Loucy (cell line): ENCODE data around the gene SLC29A1.

Source experiments
- H2AFZ ChIP-seq: fragments of 200-600 bp; sonication (generic); 2 replicates; pipeline ENCODE4 v1.6.0; 2016; ENCODE audit warnings: antibody characterized with exemption, mild to moderate bottlenecking, low read length, moderate library complexity
- H3F3A ChIP-seq: fragments of 200-600 bp; 2 replicates; pipeline ENCODE4 v1.6.0; 2016; ENCODE audit warnings: antibody characterized with exemption, low read depth, mild to moderate bottlenecking
- H3K27me3 ChIP-seq: fragments of 200-600 bp; sonication (generic); 2 replicates; pipeline ENCODE4 v1.6.1; 2014; ENCODE audit warnings: low read length, mild to moderate bottlenecking; ENCODE audit not compliant: insufficient read depth, poor library complexity, severe bottlenecking
- H3K36me3 ChIP-seq: fragments of 200-600 bp; sonication (generic); 2 replicates; pipeline ENCODE4 v1.6.1; 2016; ENCODE audit warnings: low read length; ENCODE audit not compliant: insufficient read depth
- H3K4me1 ChIP-seq: fragments of 200-600 bp; sonication (generic); 2 replicates; pipeline ENCODE4 v1.5.1; 2014; ENCODE audit warnings: low read length, mild to moderate bottlenecking; ENCODE audit not compliant: insufficient read depth, poor library complexity, severe bottlenecking
- H3K4me2 ChIP-seq: fragments of 200-600 bp; sonication (generic); 2 replicates; pipeline ENCODE4 v1.6.0; 2014; ENCODE audit warnings: antibody characterized with exemption, low read length, low read depth, mild to moderate bottlenecking; ENCODE audit not compliant: poor library complexity, severe bottlenecking
- H3K4me3 ChIP-seq: fragments of 200-600 bp; sonication (generic); 2 replicates; pipeline ENCODE4 v1.5.1; 2014; ENCODE audit warnings: low read length, mild to moderate bottlenecking, mixed read lengths; ENCODE audit not compliant: poor library complexity, severe bottlenecking
- H3K79me2 ChIP-seq: fragments of 200-600 bp; sonication (generic); 2 replicates; pipeline ENCODE4 v1.6.1; 2014; ENCODE audit warnings: low read length; ENCODE audit not compliant: insufficient read depth
- H3K9ac ChIP-seq: fragments of 200-600 bp; sonication (generic); 2 replicates; pipeline ENCODE4 v1.6.0; 2014; ENCODE audit warnings: mild to moderate bottlenecking, low read depth, low read length, moderate library complexity; ENCODE audit not compliant: poor library complexity, severe bottlenecking
- H3K9me2 ChIP-seq: fragments of 200-600 bp; sonication (generic); replicated peaks from 2 replicates; pipeline ENCODE4 v1.6.1; 2016; ENCODE audit warnings: low read depth, low read length, mixed read lengths
- H3K9me3 ChIP-seq: fragments of 200-600 bp; sonication (generic); 2 replicates; pipeline ENCODE4 v1.6.1; 2014; ENCODE audit warnings: mild to moderate bottlenecking, antibody characterized with exemption, low read length, low read depth; ENCODE audit not compliant: insufficient read depth
- H4K20me1 ChIP-seq: fragments of 200-600 bp; sonication (generic); 2 replicates; pipeline ENCODE4 v1.6.0; 2014; ENCODE audit warnings: antibody characterized with exemption, low read length, mild to moderate bottlenecking; ENCODE audit not compliant: insufficient read depth, poor library complexity, severe bottlenecking
- CTCF ChIP-seq: fragments of 200-600 bp; sonication (generic); conservative IDR thresholded peaks from 2 replicates; pipeline ENCODE4 v1.5.1; 2014; ENCODE audit warnings: mild to moderate bottlenecking, antibody characterized with exemption, low read length
- EZH2phosphoT487 ChIP-seq: fragments of 200-600 bp; IDR thresholded peaks from 2 replicates; pipeline ENCODE4 v1.6.1; 2018; ENCODE audit warnings: antibody characterized with exemption, mild to moderate bottlenecking, moderate library complexity, borderline replicate concordance

Gene SLC29A1

DNA sequence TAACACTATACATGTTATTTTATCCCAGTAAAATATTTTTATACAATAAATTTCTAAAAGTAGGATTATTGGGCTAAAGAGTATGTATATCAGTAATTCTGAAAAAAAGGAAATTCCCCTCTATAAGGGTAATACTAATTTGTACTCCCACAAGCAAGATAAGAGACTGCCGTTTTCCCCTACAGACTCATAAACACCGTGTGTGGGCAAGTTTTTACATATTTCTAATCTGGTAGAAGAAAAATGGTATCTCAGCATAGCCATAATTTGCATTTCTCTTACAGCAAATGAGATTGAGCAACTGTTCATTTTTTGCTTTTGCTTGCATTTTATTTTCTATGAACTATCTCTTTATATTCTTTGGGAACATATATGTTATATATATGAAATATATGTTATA lies 32.7 kb upstream of the SLC29A1 start:
- Histone ChIP-seq H3K4me3 (no peak overlapping the region), H2AFZ (no peak overlapping the region), H3K4me2 (no peak overlapping the region), H3K4me1 (peaks cover 11% of the 10 kb centered on the region), H4K20me1 (no peaks in the 10 kb centered on the region), H3K27me3 (no peaks in the 10 kb centered on the region), H3K36me3 (no peaks in the 10 kb centered on the region), H3K9me2 (no peaks in the 10 kb centered on the region), H3K79me2 (no peaks in the 10 kb centered on the region), H3K9ac (no peak overlapping the region), H3F3A (no peaks in the 10 kb centered on the region), H3K9me3 (no peaks in the 10 kb centered on the region)
- TF ChIP-seq CTCF, result no peak
- TF ChIP-seq EZH2phosphoT487, result no peak

DNA sequence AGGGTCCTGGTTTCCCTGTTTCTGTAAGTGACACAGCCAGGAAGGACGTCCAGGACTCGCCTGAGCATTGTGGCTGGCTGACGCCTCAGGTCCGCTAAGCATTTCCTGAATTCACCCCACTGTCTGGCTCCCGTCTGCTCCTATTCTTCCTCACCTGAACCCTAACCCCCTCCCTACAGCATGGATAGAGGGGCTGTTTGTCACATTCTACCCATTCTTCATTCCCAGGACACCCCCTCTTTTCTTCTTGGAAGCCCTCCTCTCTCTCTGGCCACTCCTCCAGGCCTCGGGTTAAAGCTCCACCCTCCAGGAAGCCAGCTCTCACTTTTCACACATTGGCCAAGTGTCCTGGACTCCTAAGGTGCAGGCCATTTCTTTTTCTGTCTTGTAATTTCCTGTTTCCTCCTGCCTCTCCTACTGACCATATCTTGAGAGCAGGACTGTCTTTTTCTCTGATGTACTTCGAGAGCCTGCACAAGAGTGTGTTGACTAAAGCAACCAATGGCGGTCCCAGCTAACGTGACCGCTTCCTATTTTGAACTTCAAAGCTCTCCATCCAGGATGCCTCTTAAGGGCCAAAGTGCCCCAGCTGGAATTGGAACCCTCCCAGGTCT lies 30.9 kb upstream of the SLC29A1 start:
- H3F3A ChIP-seq, result no peaks in the 10 kb centered on the region
- H3K27me3 ChIP-seq, result no peaks in the 10 kb centered on the region
- H3K9me3 ChIP-seq, result no peaks in the 10 kb centered on the region
- H3K4me2 ChIP-seq, result peak overlapping the region; percentile 46
- peaks cover 11% of the 10 kb centered on the region for H3K4me1 ChIP-seq
- H3K79me2 ChIP-seq, result no peaks in the 10 kb centered on the region
- no peaks in the 10 kb centered on the region for H3K36me3 ChIP-seq
- TF ChIP-seq CTCF (no peak), EZH2phosphoT487 (no peak)
- no peak overlapping the region for H3K9ac ChIP-seq
- H4K20me1 ChIP-seq, result no peaks in the 10 kb centered on the region
- H3K4me3 ChIP-seq, result no peak overlapping the region
- peak overlapping the region; percentile 85 for H2AFZ ChIP-seq
- H3K9me2 ChIP-seq, result no peaks in the 10 kb centered on the region

GRCh38 chr6:44193307-44193910 lies 30.0 kb upstream of the SLC29A1 start:
- no peaks in the 10 kb centered on the region for H3K79me2 ChIP-seq
- H3K36me3 ChIP-seq, result no peaks in the 10 kb centered on the region
- H3K9ac ChIP-seq, result no peak overlapping the region
- no peaks in the 10 kb centered on the region for H3F3A ChIP-seq
- H3K4me2 ChIP-seq, result no peak overlapping the region
- TF ChIP-seq EZH2phosphoT487, result no peak
- TF ChIP-seq CTCF, result no peak
- H3K9me3 ChIP-seq, result no peaks in the 10 kb centered on the region
- H3K27me3 ChIP-seq, result no peaks in the 10 kb centered on the region
- H3K9me2 ChIP-seq, result no peaks in the 10 kb centered on the region
- H3K4me1 ChIP-seq, result peaks cover 11% of the 10 kb centered on the region
- H3K4me3 ChIP-seq, result no peak overlapping the region
- H2AFZ ChIP-seq, result no peak overlapping the region
- H4K20me1 ChIP-seq, result no peaks in the 10 kb centered on the region
